ENCODE results near the gene OXCT2. TPM values are rescaled to one million over a fixed set of nuclear protein-coding genes. Genes with fewer than 3 reads are reported as not detected.
A peak's percentile ranks its signal among the peaks of the same experiment; 100 is the strongest.

OXCT2 gene
- total and polyA plus RNA-seq, 9 of the 15 experiments (the other 6 are each of a cell fraction or from before 2014, with no cell fraction given) = 0.08 to 0.64 (median 0.22) TPM; not detected in 2

DNA sequence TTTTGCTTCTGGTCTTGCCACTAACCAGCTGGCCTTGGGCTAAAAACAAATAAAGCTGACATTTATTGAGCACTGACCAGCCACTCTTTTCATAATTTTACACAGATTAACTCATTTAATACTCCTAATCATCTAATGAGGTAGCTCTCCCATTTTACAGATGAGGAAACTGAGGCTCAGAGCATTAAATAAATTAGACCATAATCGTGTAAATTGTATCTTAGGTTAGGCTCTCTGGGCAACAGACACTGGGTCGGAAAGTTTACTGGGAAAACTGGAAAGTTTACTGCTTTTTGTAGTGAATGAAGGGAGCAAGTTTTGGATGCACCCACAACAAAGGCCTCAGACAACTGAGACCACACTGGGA lies 10.2 kb upstream of the OXCT2 start (continued):
- TF ChIP-seq NFATC3 (IDR thresholded peaks at IDR 0.05) (no peak), KDM5B (IDR thresholded peaks at IDR 0.05; ENCODE audit: insufficient replicate concordance, low read depth, low read length) (no peak), ZNF324 (CRISPR knock-in tag; IDR thresholded peaks at IDR 0.05) (no peak), CAMTA2 (CRISPR knock-in tag; conservative IDR thresholded peaks at IDR 0.05) (no peak), SMARCA5 (IDR thresholded peaks at IDR 0.05) (0 out of 2 replicates have a peak, but pooled peaks have one; percentile 33), ZNF143 (CRISPR knock-in tag; IDR thresholded peaks at IDR 0.05) (no peak), KDM1A (IDR thresholded peaks at IDR 0.05) (peak in 1 of 2 experiments; percentile 39; a peak in 2 of 4 replicates), ADNP (tag; IDR thresholded peaks at IDR 0.05) (peak; percentile 81), ZSCAN32 (CRISPR knock-in tag; IDR thresholded peaks at IDR 0.05) (no peak), SMAD4 (CRISPR knock-in tag; conservative IDR thresholded peaks at IDR 0.05) (no peak), DNMT1 (IDR thresholded peaks at IDR 0.05) (no peak)
- TF ChIP-seq, protein P1, sequence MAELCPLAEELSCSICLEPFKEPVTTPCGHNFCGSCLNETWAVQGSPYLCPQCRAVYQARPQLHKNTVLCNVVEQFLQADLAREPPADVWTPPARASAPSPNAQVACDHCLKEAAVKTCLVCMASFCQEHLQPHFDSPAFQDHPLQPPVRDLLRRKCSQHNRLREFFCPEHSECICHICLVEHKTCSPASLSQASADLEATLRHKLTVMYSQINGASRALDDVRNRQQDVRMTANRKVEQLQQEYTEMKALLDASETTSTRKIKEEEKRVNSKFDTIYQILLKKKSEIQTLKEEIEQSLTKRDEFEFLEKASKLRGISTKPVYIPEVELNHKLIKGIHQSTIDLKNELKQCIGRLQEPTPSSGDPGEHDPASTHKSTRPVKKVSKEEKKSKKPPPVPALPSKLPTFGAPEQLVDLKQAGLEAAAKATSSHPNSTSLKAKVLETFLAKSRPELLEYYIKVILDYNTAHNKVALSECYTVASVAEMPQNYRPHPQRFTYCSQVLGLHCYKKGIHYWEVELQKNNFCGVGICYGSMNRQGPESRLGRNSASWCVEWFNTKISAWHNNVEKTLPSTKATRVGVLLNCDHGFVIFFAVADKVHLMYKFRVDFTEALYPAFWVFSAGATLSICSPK (IDR thresholded peaks at IDR 0.05; ENCODE audit: borderline replicate concordance) = no peak

DNA sequence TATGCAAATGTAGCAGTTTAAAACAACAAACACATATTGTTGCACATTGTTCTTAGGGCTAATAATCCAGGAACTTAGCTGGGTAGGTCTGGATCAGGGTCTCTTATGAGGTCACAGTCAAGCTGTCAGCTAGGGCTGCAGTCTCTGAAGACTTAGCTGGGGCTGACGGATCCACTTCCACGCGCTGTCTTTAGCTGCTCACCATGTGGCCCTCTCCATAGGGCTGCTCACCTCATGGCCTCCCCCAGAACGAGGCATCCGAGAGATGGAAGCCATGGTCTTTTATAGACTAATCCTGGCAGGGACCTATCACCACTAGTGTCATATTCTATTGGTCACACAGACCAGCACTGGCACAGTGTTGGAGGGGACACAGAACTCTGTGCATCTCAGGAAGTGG lies 8.7 kb upstream of the OXCT2 start:
- in situ Hi-C loops (cut with MboI) = loop anchor here (10.0 kb wide), 1 partner anchor 275 kb away; no protein-coding TSS in a partner anchor
- no peak overlapping the region for H2AFZ ChIP-seq (ENCODE audit: low read depth, low read length)
- no peak for DNase-seq (ENCODE audit: extremely low read depth in 1 of 4, low spot score in 3 of 4)
- H3K9me1 ChIP-seq (ENCODE audit: control insufficient read depth, insufficient read depth, low read length) = no peaks in the 10 kb centered on the region
- H3K4me1 ChIP-seq (replicated peaks in 1 of 2; ENCODE audit: control insufficient read depth in 2 of 2, insufficient read depth in 2 of 2, low read length in 2 of 2) = peaks cover 4 to 8% of the 10 kb centered on the region in 2 experiments; a peak in 2 of 5 replicates
- H3K27ac ChIP-seq (ENCODE audit: extremely low read depth, low read depth, low read length) = no peak overlapping the region
- no TSS peak for BruUV-seq (replicated peaks)
- ChIA-PET POLR2A (no interaction called here), CTCF (ENCODE audit: low intra/inter-chr PET ratio) (no interaction called here)
- no peak for FAIRE-seq
- no peak overlapping the region for H3K9ac ChIP-seq (ENCODE audit: insufficient read depth in 1 of 2, low read depth in 2 of 2, low read length in 2 of 2)
- H3K27me3 ChIP-seq (ENCODE audit: control insufficient read depth in 2 of 2, insufficient read depth in 2 of 2, low read length in 2 of 2) = peaks cover 12 to 53% of the 10 kb centered on the region in 2 experiments; a peak in 4 of 5 replicates
- no peak overlapping the region for H3K4me3 ChIP-seq
- H3K4me2 ChIP-seq (ENCODE audit: insufficient read depth, low read length) = no peak overlapping the region
- H3K9me3 ChIP-seq (replicated peaks; ENCODE audit: control insufficient read depth, insufficient read depth, low read depth, low read length) = no peaks in the 10 kb centered on the region
- intact Hi-C loops (cut with micrococcal nuclease) = no loop called here
- peaks cover 6% of the 10 kb centered on the region; the same call in 1 of the 2 replicates for H4K20me1 ChIP-seq (replicated peaks; ENCODE audit: control insufficient read depth, insufficient read depth, low read length)
- H3K36me3 ChIP-seq (ENCODE audit: control insufficient read depth, insufficient read depth, low read length) = no peaks in the 10 kb centered on the region
- H3K79me2 ChIP-seq (ENCODE audit: control insufficient read depth, insufficient read depth, low read length) = no peaks in the 10 kb centered on the region
- WGBS (ENCODE audit: insufficient coverage, low coverage, missing lambda C conversion rate) = 7% methylated on average over 5 of the region's 5 CpGs
- ATAC-seq = no peak
- TF ChIP-seq, protein P2, sequence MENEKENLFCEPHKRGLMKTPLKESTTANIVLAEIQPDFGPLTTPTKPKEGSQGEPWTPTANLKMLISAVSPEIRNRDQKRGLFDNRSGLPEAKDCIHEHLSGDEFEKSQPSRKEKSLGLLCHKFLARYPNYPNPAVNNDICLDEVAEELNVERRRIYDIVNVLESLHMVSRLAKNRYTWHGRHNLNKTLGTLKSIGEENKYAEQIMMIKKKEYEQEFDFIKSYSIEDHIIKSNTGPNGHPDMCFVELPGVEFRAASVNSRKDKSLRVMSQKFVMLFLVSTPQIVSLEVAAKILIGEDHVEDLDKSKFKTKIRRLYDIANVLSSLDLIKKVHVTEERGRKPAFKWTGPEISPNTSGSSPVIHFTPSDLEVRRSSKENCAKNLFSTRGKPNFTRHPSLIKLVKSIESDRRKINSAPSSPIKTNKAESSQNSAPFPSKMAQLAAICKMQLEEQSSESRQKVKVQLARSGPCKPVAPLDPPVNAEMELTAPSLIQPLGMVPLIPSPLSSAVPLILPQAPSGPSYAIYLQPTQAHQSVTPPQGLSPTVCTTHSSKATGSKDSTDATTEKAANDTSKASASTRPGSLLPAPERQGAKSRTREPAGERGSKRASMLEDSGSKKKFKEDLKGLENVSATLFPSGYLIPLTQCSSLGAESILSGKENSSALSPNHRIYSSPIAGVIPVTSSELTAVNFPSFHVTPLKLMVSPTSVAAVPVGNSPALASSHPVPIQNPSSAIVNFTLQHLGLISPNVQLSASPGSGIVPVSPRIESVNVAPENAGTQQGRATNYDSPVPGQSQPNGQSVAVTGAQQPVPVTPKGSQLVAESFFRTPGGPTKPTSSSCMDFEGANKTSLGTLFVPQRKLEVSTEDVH (IDR thresholded peaks at IDR 0.05; ENCODE audit: low read depth, partially characterized antibody) = no peak
- TF ChIP-seq HMG20B (CRISPR knock-in tag; IDR thresholded peaks at IDR 0.05) (no peak), NELFE (IDR thresholded peaks at IDR 0.05; ENCODE audit: insufficient read depth, insufficient read length) (no peak), ZNF780A (CRISPR knock-in tag; IDR thresholded peaks at IDR 0.05) (no peak), IRF2 (CRISPR knock-in tag; IDR thresholded peaks at IDR 0.05) (no peak)
- TF ChIP-seq, protein P3, sequence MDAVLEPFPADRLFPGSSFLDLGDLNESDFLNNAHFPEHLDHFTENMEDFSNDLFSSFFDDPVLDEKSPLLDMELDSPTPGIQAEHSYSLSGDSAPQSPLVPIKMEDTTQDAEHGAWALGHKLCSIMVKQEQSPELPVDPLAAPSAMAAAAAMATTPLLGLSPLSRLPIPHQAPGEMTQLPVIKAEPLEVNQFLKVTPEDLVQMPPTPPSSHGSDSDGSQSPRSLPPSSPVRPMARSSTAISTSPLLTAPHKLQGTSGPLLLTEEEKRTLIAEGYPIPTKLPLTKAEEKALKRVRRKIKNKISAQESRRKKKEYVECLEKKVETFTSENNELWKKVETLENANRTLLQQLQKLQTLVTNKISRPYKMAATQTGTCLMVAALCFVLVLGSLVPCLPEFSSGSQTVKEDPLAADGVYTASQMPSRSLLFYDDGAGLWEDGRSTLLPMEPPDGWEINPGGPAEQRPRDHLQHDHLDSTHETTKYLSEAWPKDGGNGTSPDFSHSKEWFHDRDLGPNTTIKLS (IDR thresholded peaks at IDR 0.05; ENCODE audit: borderline replicate concordance, low read depth) = no peak

Measured in K562 (cell line).